Left ventricle myocardium inferior (tissue), 1 donor: Measurements from ENCODE around the gene UBA52. TPM values are rescaled to one million over a fixed set of nuclear protein-coding genes. Genes with fewer than 3 reads are reported as not detected.

Experiments
- DNase-seq: peaks from one replicate; pipeline ENCODE4 v3.0.0-alpha.2; 2020
- H3K27ac ChIP-seq: fragments of 200-600 bp; replicated peaks from 2 replicates; pipeline ENCODE4 v1.8.0; 2021
- H3K27me3 ChIP-seq: fragments of 200-600 bp; 2 replicates; pipeline ENCODE4 v1.8.0; 2021; ENCODE audit warnings: low read depth
- H3K36me3 ChIP-seq: fragments of 200-600 bp; 2 replicates; pipeline ENCODE4 v1.8.0; 2021
- H3K4me1 ChIP-seq: fragments of 200-600 bp; 2 replicates; pipeline ENCODE4 v1.8.0; 2021
- H3K4me3 ChIP-seq: fragments of 200-600 bp; 2 replicates; pipeline ENCODE4 v1.8.0; 2021; ENCODE audit warnings: mild to moderate bottlenecking, moderate library complexity
- H3K9me3 ChIP-seq: fragments of 200-600 bp; replicated peaks from 2 replicates; pipeline ENCODE4 v1.8.0; 2021
- CTCF ChIP-seq: fragments of 200-600 bp; IDR thresholded peaks from 2 replicates; pipeline ENCODE4 v1.8.0; 2021; ENCODE audit warnings: antibody characterized with exemption, mild to moderate bottlenecking, borderline replicate concordance
- intact Hi-C: fragments of 100-400 bp; cut with micrococcal nuclease; formaldehyde crosslinking; loops from one replicate; pipeline ENCODE4 v1.11.0; 2022
- total RNA-seq: library from RNA; stranded (reverse); fragmentation: NEBNext Ultra II Directional; extraction: Animal tissue kit (Norgen Biotek cat#: 25700); gene quantifications from one replicate; pipeline ENCODE4 v1.2.1, GENCODE V29; 2021
- donor health status: DM: no; HTN: yes; CAD: no; lungs with severe emphysema.

Gene UBA52
- total RNA-seq, 1 donor from 2014 or later = 643 TPM

GRCh38 chr19:18604820-18605159 is 33.1 kb downstream of the UBA52 start:
- peaks cover 44% of the 10 kb centered on the region for H3K4me1 ChIP-seq
- H3K4me3 ChIP-seq = peak overlapping the region; percentile 56
- intact Hi-C loops = no loop called here
- peaks cover 95% of the 10 kb centered on the region for H3K27me3 ChIP-seq
- no peak for DNase-seq
- no peaks in the 10 kb centered on the region for H3K9me3 ChIP-seq
- no peak for TF ChIP-seq CTCF
- no peaks in the 10 kb centered on the region for H3K36me3 ChIP-seq
- H3K27ac ChIP-seq = no peak overlapping the region

GRCh38 chr19:18605196-18605545 is 33.5 kb downstream of the UBA52 start:
- H3K36me3 ChIP-seq = no peaks in the 10 kb centered on the region
- H3K4me1 ChIP-seq = peaks cover 45% of the 10 kb centered on the region
- H3K27me3 ChIP-seq = peaks cover 96% of the 10 kb centered on the region
- H3K4me3 ChIP-seq = peak overlapping the region; percentile 56
- no peak overlapping the region for H3K27ac ChIP-seq
- intact Hi-C loops = no loop called here
- DNase-seq = no peak
- H3K9me3 ChIP-seq = no peaks in the 10 kb centered on the region
- no peak for TF ChIP-seq CTCF

DNA sequence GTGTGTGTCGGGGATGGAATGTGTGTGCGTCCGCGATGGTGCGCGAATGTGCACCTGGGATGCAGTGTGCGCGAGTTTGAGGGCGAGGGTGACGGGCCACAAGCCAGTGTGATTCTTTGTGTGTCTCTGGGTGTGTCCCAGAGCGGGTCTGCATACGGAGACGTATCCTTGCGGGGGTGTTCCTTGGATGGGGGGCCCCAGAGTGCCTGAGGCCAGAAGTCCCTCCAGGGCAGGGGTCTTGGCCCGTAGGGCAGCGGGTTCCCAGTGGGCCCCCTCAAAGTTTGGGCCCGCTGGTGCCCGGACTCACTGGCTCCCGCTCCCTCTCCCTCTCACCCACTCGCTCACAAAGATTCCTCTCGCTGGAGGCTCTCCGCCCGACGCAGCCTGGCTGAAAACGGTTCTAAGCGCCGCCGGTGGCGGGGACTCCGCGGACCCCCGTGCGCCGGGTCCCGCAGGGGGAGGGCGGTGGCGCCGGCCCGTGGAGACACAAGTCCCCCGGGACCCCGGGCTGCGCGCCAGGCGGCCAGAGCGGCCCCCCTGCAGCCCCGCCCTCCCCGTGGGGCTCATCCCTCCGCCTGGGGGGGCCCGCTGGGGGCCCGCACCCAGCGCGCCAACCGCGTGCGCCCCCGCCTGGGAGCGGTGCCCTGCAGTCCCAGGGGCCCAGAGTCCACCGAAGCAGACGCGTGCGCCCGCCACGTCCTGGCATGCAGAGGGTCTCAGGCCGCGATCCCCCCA is 34.1 kb downstream of the UBA52 start:
- peak overlapping the region; percentile 56 for H3K4me3 ChIP-seq
- intact Hi-C loops = no loop called here
- no peak for DNase-seq
- no peak overlapping the region for H3K27ac ChIP-seq
- H3K4me1 ChIP-seq = peaks cover 51% of the 10 kb centered on the region
- H3K36me3 ChIP-seq = no peaks in the 10 kb centered on the region
- no peaks in the 10 kb centered on the region for H3K9me3 ChIP-seq
- TF ChIP-seq CTCF = no peak
- H3K27me3 ChIP-seq = peaks cover 96% of the 10 kb centered on the region

GRCh38 chr19:18606281-18607225 is 34.9 kb downstream of the UBA52 start, which contains the start of gene CRLF1:
TSS of gene CRLF1 (minus strand) at chr19:18606799. CDS start at chr19:18606656, 143 bp downstream.
- Histone ChIP-seq H3K4me3 (peak within 1 kb of the TSS; percentile 56), H3K4me1 (peaks cover 59% of the 10 kb centered on the region), H3K27ac (no peak within 1 kb of the TSS), H3K36me3 (no peaks in the 10 kb centered on the region), H3K27me3 (peaks cover 96% of the 10 kb centered on the region), H3K9me3 (no peaks in the 10 kb centered on the region)
- TF ChIP-seq CTCF = no peak
- no peak for DNase-seq
- intact Hi-C loops = no loop called here

GRCh38 chr19:18607226-18608101 is 35.8 kb downstream of the UBA52 start:
- H3K27ac ChIP-seq = no peak overlapping the region
- H3K4me3 ChIP-seq = peak overlapping the region; percentile 53
- H3K36me3 ChIP-seq = no peaks in the 10 kb centered on the region
- intact Hi-C loops = no loop called here
- no peak for TF ChIP-seq CTCF
- H3K27me3 ChIP-seq = peaks cover 96% of the 10 kb centered on the region
- H3K4me1 ChIP-seq = peaks cover 68% of the 10 kb centered on the region
- no peak for DNase-seq
- H3K9me3 ChIP-seq = no peaks in the 10 kb centered on the region
